ENCODE results near the gene HNRNPL.
A peak's percentile ranks its signal among the peaks of the same experiment; 100 is the strongest.
"Not testable (repeated sequence)": the region's sequence is repeated elsewhere in the genome, so short reads cannot be mapped to it uniquely, and the experiment has no call there.

Gene HNRNPL

DNA sequence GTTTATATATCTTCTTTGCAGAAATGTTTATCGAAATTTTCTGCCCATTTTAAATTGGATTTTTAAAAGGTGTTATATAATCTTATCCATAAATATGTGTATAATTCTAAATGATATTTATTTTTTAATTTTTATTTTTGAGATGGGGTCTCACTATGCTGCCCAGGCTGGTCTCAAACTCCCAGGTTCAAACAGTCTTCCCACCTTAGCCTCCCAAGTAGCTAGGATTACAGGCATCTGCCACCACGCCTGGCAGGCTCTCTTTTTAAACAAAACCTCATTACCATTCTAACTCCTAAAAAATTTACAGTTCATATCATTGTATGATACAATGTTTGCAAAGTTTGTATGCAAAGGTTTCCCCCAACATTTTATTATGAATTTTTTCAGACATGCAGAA is 53.6 kb downstream of the HNRNPL start:
- no peak for DNase-seq

DNA sequence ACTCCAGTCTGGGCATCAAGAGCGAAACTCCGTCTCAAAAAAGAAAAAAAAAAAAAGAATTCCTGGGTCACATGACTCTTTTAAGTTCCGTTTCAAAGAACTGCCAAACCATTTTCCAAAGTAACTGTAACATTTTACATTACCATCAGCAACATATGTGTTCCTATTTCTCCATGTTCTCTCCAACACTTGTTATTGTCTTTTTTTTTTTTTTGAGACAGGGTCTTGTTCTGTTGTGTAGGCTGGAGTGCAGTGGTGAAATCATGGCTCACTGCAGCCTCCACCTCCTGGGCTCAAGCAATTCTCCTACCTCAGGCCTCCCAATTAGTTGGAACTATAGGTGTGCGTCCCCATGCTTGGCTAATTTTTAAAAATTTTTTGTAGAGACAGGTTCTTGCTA is 54.2 kb downstream of the HNRNPL start:
- DNase-seq = no peak

DNA sequence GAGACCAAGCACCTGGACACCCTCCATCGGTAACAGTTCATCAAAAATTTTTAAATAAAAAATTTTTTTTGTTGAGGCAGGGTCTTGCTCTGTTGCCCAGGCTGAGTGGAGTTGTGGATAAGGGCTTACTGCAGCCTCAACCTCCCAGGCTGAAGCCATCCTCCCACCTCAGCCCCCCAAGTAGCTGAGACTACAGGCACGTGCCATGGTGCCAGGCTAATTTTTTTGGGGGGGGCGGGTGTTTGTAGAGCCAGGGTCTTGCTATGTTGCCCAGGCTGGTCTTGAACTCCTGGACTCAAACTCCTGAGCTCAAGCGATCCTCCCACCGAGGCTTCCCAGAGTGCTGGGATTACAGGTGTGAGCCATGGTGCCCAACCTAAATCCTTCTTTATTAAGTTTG is 56.1 kb downstream of the HNRNPL start:
- DNase-seq = no peak

DNA sequence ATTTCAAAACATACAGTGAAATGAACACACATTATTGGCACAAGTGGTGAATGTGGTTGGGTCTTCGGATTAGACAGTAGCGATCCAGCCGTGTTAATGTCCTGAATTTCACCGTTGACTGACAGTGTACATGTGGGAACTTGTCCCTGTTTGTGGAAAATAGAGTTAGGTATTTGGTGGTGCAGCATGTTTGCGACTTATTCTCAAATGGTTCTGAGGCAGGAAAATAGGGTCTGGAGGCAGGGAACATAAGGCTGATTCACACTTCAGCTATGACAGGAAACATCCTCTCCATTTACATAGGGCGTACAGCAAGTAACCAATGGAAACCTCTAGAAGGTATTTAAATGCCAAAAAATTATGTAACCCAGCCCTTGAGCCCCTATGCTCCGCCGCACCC is 56.6 kb downstream of the HNRNPL start:
- DNase-seq = no peak

DNA sequence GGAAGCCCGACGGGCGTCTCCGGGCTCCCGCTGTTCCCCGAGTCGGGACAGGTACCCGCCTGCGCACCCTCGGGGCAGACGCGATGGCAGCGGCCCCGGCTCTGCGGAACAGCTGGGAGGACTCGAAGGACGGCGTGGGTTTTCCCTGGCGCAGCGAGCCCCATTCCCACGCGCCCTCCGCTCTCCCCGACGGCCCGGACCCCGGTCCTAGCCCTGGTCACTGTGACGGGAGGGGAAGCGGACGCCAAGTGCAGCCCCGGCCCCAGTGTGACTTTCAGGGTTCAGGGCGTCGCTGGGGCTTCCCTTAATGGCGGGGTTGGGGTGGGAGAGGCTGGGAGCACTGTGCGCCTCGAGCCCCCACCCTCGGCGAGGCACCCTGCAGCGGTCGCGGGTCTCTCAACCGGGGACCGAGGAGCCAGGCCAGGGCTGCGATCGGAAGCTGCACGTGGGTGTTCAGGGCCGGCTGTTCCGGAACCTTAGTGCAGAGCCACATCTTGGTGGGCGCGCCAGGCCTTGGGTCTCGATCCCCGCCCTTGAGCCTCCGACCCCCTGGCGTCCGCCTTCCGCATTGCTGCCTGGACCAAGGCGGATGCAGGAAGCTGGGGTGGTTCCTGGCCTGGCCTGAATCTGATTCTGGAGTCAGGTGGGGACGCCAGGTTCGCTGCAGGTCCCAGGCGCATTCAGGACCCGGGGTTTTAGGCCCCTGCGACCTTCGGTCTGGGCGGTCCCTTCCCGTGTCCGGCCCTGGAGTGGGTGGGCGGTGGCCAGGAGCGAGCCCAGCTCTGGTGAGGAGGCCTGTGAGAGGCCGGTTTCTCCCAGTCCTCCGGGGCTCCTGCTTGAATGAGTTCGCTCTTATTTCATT is 57.3 kb downstream of the HNRNPL start:
- peak; percentile 5 to 10 (median 8) for DNase-seq

DNA sequence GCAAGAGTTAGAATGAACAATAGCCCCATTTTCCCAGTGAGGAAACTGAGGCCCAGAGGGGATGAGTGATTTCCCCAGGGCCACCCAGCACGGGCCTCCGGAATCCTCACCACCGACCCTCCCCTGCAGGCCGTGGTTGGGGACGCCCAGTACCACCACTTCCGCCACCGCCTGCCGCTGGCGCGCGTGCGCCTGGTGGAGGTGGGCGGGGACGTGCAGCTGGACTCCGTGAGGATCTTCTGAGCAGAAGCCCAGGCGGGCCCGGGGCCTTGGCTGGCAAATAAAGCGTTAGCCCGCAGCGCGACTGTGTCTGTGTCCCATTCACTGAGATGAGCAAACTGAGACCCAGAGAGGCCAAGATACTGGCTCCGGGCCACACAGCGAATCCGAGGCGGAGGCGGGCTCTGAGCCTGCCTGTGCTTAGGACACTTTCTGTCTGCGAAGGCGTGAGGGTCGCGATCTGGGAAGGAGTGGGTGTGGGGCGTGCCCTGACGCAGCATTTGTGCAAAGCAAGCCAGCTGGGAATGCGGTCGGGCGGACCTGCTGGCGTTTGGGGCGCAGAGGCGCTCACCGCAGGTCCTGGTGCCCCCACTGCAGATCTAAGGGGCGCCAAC is 58.2 kb downstream of the HNRNPL start:
- not testable (repeated sequence) for DNase-seq

DNA sequence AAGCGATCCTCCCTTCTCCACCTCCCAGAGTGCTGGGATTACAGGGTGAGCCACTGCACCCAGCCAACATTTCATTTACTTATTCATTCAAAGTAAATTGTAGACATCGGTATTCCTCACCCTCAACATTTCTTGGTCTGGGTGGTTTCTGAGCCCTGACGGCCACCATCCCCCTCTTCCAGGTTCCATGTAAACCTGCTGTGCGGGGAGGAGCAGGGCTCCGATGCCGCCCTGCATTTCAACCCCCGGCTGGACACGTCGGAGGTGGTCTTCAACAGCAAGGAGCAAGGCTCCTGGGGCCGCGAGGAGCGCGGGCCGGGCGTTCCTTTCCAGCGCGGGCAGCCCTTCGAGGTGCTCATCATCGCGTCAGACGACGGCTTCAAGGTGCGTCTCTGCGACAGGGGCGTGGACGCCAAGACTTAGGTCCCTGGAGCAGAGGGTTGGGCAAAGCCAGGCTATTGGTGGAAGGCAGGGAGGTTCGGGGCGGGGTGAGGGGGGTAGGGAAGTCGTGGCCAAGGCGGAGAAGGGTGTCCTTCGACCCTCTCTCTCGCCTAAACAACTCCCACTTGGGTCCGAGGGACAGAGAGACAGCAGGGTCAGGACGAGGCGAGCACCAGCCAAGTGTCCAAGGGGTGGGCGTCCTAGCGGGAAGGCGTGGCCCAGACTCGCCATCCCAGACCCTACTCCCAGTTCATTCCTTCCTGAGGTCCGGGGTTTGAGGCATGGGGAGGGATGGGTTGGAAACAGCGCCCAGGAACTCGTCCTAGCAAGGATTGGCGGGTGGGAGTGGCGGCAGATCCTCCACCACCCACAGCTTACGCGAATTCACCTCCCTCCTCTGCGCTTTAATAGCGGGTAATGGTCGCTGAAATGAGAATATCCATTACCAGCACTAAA is 59.0 kb downstream of the HNRNPL start:
- DNase-seq = not testable (repeated sequence)

DNA sequence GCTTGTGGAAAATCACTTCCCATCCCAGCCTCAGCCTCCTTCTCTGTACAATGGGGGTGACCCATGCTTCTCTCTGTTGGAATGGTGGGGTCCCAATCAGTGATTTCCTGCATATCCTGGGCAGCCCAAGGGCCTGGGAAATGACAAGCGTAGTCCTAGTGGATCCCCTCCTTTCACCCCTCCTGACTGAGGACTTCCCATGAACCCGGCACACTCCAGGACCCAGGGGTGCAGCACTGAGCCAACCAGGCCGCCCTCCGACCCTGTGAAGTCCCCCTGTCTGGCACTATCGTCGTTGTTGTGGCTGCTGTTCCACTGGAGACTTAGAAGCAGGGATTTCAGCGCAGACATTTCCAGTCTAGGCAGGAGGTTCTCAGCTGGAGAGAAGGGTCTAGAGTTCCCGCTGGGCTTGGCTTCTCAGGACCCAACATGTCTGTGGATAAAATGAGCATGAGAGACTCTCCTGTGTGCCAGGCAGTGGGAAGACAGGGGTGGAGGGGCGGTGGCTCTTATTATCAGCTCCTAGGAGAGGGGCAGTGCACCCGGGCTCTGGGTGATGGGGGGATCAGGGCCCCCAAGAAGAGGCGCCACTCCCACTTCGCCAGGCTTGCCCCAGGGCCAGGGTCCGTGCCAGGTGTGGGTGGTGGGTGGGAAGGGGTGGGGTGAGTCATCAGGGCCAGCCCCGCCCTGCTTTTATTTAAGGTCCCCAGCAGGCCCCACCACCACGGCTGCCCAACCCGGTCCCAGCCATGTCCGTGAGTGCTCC is 61.1 kb downstream of the HNRNPL start, which contains the start of gene LGALS7B:
TSS of gene LGALS7B (plus strand) at position 723 of the 766 bp plus-strand sequence. CDS start at position 750, 27 bp downstream.
- DNase-seq = no peak

DNA sequence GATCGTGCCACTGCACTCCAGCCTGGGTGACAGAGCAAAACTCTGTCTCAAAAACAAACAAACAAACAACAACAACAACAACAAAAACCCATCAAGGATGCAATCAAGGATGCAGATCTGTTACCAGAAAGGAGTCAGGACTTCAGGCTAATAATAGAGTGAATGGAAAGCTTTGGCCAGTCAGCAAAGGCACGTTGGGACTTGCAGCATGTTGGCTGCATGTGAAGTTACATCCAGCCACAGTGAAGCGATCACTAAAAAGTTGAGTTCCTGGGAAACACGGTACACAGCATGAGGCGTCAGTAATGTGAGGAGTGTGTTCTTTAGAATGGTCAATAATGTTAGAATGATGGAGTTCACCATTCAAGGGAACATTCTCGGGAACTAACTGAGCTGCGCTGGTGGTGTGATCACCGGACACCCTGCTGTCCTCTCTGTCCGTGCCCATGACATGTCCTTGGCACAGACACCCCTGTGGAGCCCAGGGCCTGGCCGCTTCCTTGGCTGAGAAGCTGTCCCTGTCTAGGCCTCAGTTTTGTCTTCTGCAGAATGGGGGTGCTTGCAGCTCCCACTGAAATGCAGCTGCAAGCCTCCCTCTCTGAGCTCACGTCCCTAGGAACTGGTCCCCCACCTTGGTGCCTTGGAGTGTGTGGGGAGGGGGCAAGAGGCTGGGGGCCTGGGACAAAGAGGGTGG is 63.1 kb downstream of the HNRNPL start:
- DNase-seq = no peak

All from activated CD4-positive, CD25-positive, alpha-beta regulatory T cell (primary cell).